ENCODE measurements around the gene MICALL1. TPM values are rescaled to one million over a fixed set of nuclear protein-coding genes. Genes with fewer than 3 reads are reported as not detected.
A peak's percentile ranks its signal among the peaks of the same experiment; 100 is the strongest.

MICALL1 gene
- total and polyA plus RNA-seq, 2 of the 4 experiments (the other 2 are of a cell fraction): 12.4 to 22.3 TPM

DNA sequence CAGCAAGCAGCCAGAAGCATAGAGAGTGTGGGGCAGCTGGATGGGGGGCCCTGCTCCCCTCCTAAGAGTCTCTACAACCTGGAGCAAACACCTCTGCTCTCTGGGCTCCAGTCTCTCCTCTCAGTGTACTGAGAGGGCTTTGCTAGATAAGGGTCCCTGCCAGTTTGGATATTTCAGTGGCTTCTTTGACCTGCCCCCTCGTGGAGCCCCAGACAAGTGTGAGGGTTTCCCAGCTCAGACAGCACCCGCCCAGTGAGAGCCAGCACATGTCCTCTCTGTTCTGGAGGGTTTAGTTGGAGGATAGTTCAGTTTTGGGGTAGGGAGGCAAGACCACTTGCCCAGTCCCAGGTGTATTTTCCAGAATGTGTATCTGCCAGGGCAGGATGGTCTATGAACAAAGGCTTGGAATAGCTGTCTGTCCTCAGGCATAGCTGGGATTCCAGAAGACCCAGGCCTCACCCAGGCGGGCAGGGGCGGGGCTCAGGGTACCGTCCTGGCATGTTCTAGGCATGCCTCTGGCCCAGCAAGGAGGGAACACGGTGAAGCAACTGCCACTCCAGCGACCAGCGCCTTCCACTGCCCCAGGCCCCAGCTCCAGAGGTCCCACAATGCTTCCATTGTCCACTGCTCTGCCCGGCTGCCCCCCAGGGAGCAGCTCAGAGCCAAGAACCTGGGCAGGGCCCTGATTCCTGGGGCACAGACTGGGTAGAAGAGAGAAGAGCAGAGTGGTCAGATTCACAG lies 7.5 kb upstream of the MICALL1 start:
- Histone ChIP-seq H3K4me1 (ENCODE audit: control insufficient read depth, insufficient read depth, low read length) (peaks cover 16% of the 10 kb centered on the region), H3K4me2 (ENCODE audit: low read depth, low read length) (no peak overlapping the region)
- CTCF ChIA-PET: interaction anchor here (0.6 to 1.3 kb wide), 2 partner anchors 11 to 33 kb away, joined by 3 to 4 read pairs; no protein-coding TSS in a partner anchor

More for the DNA sequence above, 7.5 kb upstream of the MICALL1 start:
- Histone ChIP-seq H2BK15ac (ENCODE audit: low read depth, low read length) (peak overlapping the region; percentile 21; the same call in 1 of the 3 replicates), H3K79me1 (ENCODE audit: low read depth in 1 of 2, low read length in 2 of 2) (no peaks in the 10 kb centered on the region; a peak in 1 of 4 replicates), H3K56ac (ENCODE audit: extremely low read depth, insufficient read depth, low read length) (no peak overlapping the region; the same call in 1 of the 2 replicates), H3K4ac (ENCODE audit: low read depth, low read length) (peak overlapping the region; percentile 70), H4K91ac (ENCODE audit: insufficient read depth, low read depth, low read length) (peak overlapping the region; percentile 47; the same call in 1 of the 2 replicates), H3K9me3 (ENCODE audit: control insufficient read depth, insufficient read depth, low read length) (no peaks in the 10 kb centered on the region), H3K27ac (ENCODE audit: insufficient read depth, low read length) (no peak overlapping the region), H2AFZ (replicated peaks; ENCODE audit: low read length, poor library complexity) (peak overlapping the region; percentile 16), H2AK9ac (replicated peaks; ENCODE audit: low read depth, low read length, poor library complexity) (peak overlapping the region; percentile 92), H3K23ac (ENCODE audit: low read depth, low read length) (peak overlapping the region; percentile 9; the same call in 1 of the 2 replicates), H2BK5ac (ENCODE audit: low read depth, low read length, poor library complexity, severe bottlenecking) (peak overlapping the region; percentile 2), H4K5ac (ENCODE audit: low read depth, low read length) (peak overlapping the region; percentile 35), H3K9me1 (ENCODE audit: insufficient read depth, low read length) (no peaks in the 10 kb centered on the region), H3K9ac (ENCODE audit: low read depth, low read length) (no peak overlapping the region), H4K8ac (ENCODE audit: low read depth in 2 of 2, low read length in 2 of 2) (peak overlapping the region in 1 of 2 experiments; percentile 80; a peak in 1 of 4 replicates), H4K20me1 (ENCODE audit: insufficient read depth, low read length) (no peaks in the 10 kb centered on the region), H3K18ac (ENCODE audit: low read depth, low read length) (no peak overlapping the region; the same call in 1 of the 2 replicates), H2AK5ac (ENCODE audit: low read depth, low read length) (peak overlapping the region; percentile 71), H3K27me3 (ENCODE audit: control insufficient read depth, insufficient read depth, low read length) (no peaks in the 10 kb centered on the region), H3K36me3 (ENCODE audit: control insufficient read depth, insufficient read depth, low read length) (no peaks in the 10 kb centered on the region), H2BK120ac (ENCODE audit: low read depth, low read length) (peak overlapping the region; percentile 61), H3K14ac (replicated peaks; ENCODE audit: low read depth, low read length) (no peak overlapping the region; the same call in 1 of the 2 replicates), H3K4me3 (ENCODE audit: insufficient read depth, low read depth, low read length) (no peak overlapping the region), H2BK20ac (ENCODE audit: low read depth, low read length) (no peak overlapping the region)
- POLR2A ChIA-PET (ENCODE audit: unreplicated experiment): no interaction called here
- in situ Hi-C loops (cut with MboI; ENCODE audit: low sequenced_read_pairs): no loop called here
- WGBS, 2 experiments (ENCODE audit: extremely low coverage in 2 of 2, insufficient read length in 1 of 2): 67% methylated on average over 3 of the region's 9 CpGs; no CpG with 5 or more reads in 1 of the 2 experiments
- TF ChIP-seq RFX5 (IDR thresholded peaks at IDR 0.05; ENCODE audit: low read depth, low read length): no peak
- no peak for TF ChIP-seq RCOR1 (IDR thresholded peaks at IDR 0.05; ENCODE audit: insufficient replicate concordance, low read length)
- TF ChIP-seq FOS (IDR thresholded peaks at IDR 0.05; ENCODE audit: low read depth, low read length): no peak
- no peak for TF ChIP-seq MAZ (IDR thresholded peaks at IDR 0.05; ENCODE audit: borderline replicate concordance, low read depth, low read length)
- TF ChIP-seq BHLHE40 (IDR thresholded peaks at IDR 0.05; ENCODE audit: low read depth, low read length): no peak
- no peak for TF ChIP-seq CHD1 (IDR thresholded peaks at IDR 0.05; ENCODE audit: low read depth, low read length)
- no peak for TF ChIP-seq ELK1 (IDR thresholded peaks at IDR 0.05; ENCODE audit: borderline replicate concordance, low read depth, low read length)
- TF ChIP-seq MXI1 (IDR thresholded peaks at IDR 0.05; ENCODE audit: borderline replicate concordance, low read depth, low read length): no peak
- no peak for TF ChIP-seq POLR2A (IDR thresholded peaks at IDR 0.05; ENCODE audit: low read depth, low read length)
- no peak for TF ChIP-seq RAD21 (IDR thresholded peaks at IDR 0.05; ENCODE audit: low read length)
- TF ChIP-seq, protein P1, sequence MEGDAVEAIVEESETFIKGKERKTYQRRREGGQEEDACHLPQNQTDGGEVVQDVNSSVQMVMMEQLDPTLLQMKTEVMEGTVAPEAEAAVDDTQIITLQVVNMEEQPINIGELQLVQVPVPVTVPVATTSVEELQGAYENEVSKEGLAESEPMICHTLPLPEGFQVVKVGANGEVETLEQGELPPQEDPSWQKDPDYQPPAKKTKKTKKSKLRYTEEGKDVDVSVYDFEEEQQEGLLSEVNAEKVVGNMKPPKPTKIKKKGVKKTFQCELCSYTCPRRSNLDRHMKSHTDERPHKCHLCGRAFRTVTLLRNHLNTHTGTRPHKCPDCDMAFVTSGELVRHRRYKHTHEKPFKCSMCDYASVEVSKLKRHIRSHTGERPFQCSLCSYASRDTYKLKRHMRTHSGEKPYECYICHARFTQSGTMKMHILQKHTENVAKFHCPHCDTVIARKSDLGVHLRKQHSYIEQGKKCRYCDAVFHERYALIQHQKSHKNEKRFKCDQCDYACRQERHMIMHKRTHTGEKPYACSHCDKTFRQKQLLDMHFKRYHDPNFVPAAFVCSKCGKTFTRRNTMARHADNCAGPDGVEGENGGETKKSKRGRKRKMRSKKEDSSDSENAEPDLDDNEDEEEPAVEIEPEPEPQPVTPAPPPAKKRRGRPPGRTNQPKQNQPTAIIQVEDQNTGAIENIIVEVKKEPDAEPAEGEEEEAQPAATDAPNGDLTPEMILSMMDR (conservative IDR thresholded peaks at IDR 0.05; ENCODE audit: low read depth, low read length): no peak
- TF ChIP-seq NFE2L2 (IDR thresholded peaks at IDR 0.05; ENCODE audit: low read depth, low read length): no peak
- no peak for TF ChIP-seq MAFK (IDR thresholded peaks at IDR 0.05; ENCODE audit: low read depth, low read length)
- no TSS peak for BruUV-seq (replicated peaks)
- dilution Hi-C loops (cut with HindIII; ENCODE audit: low sequenced_read_pairs, unreplicated experiment): no loop called here
- ATAC-seq (ENCODE audit: low read depth) (no peak; the same call in none of the 2 replicates), DNase-seq (no peak)
- intact Hi-C loops (cut with micrococcal nuclease): no loop called here
